Measurements from ENCODE around the gene FBXL19. TPM values are rescaled to one million over a fixed set of nuclear protein-coding genes. Genes with fewer than 3 reads are reported as not detected.
A peak's percentile ranks its signal among the peaks of the same experiment; 100 is the strongest.

FBXL19 gene
- total and polyA plus RNA-seq, 2 of the 13 experiments (the other 11 are each of a cell fraction or from before 2014, with no cell fraction given): 6.0 to 13.7 TPM

DNA sequence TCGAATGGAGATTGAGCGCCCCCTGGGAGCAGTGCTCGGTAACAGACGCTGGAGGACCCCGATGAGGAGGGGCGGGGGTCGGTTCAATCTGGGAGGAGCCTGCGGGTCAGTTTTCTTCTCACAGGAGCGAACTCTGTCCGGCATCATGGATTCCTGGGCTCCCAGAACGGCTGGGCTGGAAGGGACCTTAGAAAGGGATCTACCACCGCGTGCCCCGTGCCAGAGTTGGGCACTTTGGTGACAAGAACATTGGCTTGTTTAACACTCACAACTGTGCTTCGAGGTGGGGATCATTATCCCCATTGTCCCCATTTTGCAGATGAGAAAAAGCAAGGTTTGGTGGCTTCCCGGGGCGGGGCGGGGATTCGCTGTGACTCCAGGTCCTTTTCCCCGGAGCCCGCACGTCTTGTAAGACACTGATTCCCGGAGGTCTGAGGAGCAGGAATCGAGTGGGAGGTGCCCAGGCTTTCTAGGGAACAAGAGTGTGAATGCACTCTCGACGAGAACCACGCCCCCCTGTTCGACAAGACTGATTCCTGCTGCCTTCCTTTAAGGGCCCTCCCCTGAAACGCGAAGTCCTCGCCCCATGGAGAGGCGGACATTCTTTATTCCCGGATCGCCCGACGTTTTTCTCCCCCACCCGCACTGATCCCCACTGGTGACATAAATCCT, 1.5 kb upstream of the FBXL19 start (continued):
- no peak for TF ChIP-seq CREM (IDR thresholded peaks at IDR 0.05)
- no peak for TF ChIP-seq CREM (CRISPR knock-in tag; IDR thresholded peaks at IDR 0.05)
- TF ChIP-seq ZNF709 (CRISPR knock-in tag; IDR thresholded peaks at IDR 0.05): peak; percentile 79; the same call in 1 of the 2 replicates
- TF ChIP-seq ZNF7 (CRISPR knock-in tag; IDR thresholded peaks at IDR 0.05): no peak; the same call in 1 of the 2 replicates
- no peak for TF ChIP-seq TCF7L2 (IDR thresholded peaks at IDR 0.05; ENCODE audit: low read depth, low read length)
- no peak for TF ChIP-seq SRSF9 (IDR thresholded peaks at IDR 0.05; ENCODE audit: borderline replicate concordance, insufficient read depth, low read depth, low read length, poor library complexity, severe bottlenecking)
- TF ChIP-seq, protein P1, sequence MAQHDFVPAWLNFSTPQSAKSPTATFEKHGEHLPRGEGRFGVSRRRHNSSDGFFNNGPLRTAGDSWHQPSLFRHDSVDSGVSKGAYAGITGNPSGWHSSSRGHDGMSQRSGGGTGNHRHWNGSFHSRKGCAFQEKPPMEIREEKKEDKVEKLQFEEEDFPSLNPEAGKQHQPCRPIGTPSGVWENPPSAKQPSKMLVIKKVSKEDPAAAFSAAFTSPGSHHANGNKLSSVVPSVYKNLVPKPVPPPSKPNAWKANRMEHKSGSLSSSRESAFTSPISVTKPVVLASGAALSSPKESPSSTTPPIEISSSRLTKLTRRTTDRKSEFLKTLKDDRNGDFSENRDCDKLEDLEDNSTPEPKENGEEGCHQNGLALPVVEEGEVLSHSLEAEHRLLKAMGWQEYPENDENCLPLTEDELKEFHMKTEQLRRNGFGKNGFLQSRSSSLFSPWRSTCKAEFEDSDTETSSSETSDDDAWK (CRISPR knock-in tag; IDR thresholded peaks at IDR 0.05): no peak
- TF ChIP-seq ZNF720 (CRISPR knock-in tag; IDR thresholded peaks at IDR 0.05): no peak
- TF ChIP-seq, protein P2, sequence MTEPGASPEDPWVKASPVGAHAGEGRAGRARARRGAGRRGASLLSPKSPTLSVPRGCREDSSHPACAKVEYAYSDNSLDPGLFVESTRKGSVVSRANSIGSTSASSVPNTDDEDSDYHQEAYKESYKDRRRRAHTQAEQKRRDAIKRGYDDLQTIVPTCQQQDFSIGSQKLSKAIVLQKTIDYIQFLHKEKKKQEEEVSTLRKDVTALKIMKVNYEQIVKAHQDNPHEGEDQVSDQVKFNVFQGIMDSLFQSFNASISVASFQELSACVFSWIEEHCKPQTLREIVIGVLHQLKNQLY (CRISPR knock-in tag; IDR thresholded peaks at IDR 0.05): no peak
- TF ChIP-seq ZNF263 (CRISPR knock-in tag; IDR thresholded peaks at IDR 0.05): peak; percentile 92
- TF ChIP-seq FOXJ3 (CRISPR knock-in tag; IDR thresholded peaks at IDR 0.05; ENCODE audit: borderline replicate concordance): no peak
- TF ChIP-seq, protein P3, sequence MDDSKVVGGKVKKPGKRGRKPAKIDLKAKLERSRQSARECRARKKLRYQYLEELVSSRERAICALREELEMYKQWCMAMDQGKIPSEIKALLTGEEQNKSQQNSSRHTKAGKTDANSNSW (CRISPR knock-in tag; IDR thresholded peaks at IDR 0.05; ENCODE audit: borderline replicate concordance): 0 out of 2 replicates have a peak, but pooled peaks have one; percentile 22
- no peak for TF ChIP-seq ZNF350 (CRISPR knock-in tag; IDR thresholded peaks at IDR 0.05; ENCODE audit: borderline replicate concordance, low read depth)
- TF ChIP-seq, protein P4, sequence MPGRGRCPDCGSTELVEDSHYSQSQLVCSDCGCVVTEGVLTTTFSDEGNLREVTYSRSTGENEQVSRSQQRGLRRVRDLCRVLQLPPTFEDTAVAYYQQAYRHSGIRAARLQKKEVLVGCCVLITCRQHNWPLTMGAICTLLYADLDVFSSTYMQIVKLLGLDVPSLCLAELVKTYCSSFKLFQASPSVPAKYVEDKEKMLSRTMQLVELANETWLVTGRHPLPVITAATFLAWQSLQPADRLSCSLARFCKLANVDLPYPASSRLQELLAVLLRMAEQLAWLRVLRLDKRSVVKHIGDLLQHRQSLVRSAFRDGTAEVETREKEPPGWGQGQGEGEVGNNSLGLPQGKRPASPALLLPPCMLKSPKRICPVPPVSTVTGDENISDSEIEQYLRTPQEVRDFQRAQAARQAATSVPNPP (CRISPR knock-in tag; IDR thresholded peaks at IDR 0.05): no peak; the same call in 1 of the 2 replicates
- TF ChIP-seq SIX4 (CRISPR knock-in tag; IDR thresholded peaks at IDR 0.05): peak; percentile 64; the same call in 1 of the 2 replicates
- TF ChIP-seq ZNF768 (CRISPR knock-in tag; IDR thresholded peaks at IDR 0.05): no peak
- TF ChIP-seq, protein P5, sequence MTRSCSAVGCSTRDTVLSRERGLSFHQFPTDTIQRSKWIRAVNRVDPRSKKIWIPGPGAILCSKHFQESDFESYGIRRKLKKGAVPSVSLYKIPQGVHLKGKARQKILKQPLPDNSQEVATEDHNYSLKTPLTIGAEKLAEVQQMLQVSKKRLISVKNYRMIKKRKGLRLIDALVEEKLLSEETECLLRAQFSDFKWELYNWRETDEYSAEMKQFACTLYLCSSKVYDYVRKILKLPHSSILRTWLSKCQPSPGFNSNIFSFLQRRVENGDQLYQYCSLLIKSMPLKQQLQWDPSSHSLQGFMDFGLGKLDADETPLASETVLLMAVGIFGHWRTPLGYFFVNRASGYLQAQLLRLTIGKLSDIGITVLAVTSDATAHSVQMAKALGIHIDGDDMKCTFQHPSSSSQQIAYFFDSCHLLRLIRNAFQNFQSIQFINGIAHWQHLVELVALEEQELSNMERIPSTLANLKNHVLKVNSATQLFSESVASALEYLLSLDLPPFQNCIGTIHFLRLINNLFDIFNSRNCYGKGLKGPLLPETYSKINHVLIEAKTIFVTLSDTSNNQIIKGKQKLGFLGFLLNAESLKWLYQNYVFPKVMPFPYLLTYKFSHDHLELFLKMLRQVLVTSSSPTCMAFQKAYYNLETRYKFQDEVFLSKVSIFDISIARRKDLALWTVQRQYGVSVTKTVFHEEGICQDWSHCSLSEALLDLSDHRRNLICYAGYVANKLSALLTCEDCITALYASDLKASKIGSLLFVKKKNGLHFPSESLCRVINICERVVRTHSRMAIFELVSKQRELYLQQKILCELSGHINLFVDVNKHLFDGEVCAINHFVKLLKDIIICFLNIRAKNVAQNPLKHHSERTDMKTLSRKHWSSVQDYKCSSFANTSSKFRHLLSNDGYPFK (CRISPR knock-in tag; IDR thresholded peaks at IDR 0.05; ENCODE audit: borderline replicate concordance): no peak
- TF ChIP-seq ZNF629 (CRISPR knock-in tag; conservative IDR thresholded peaks at IDR 0.05): peak; percentile 99
- TF ChIP-seq ZNF75D (CRISPR knock-in tag; IDR thresholded peaks at IDR 0.05; ENCODE audit: borderline replicate concordance): no peak
- TF ChIP-seq ELF4 (CRISPR knock-in tag; IDR thresholded peaks at IDR 0.05; ENCODE audit: borderline replicate concordance): peak; percentile 71; the same call in 1 of the 2 replicates
- TF ChIP-seq GATA4 (IDR thresholded peaks at IDR 0.05; ENCODE audit: borderline replicate concordance, low read depth): no peak
- TF ChIP-seq CBX2 (IDR thresholded peaks at IDR 0.05; ENCODE audit: low read depth, low read length): no peak
- TF ChIP-seq CBX2 (CRISPR knock-in tag; IDR thresholded peaks at IDR 0.05; ENCODE audit: low read depth): no peak
- TF ChIP-seq ATF7-NPFF (CRISPR knock-in tag; IDR thresholded peaks at IDR 0.05; ENCODE audit: low read depth): no peak
- no peak for TF ChIP-seq SNAI1 (CRISPR knock-in tag; IDR thresholded peaks at IDR 0.05; ENCODE audit: borderline replicate concordance)

Data from HepG2 (cell line).